H9 (cell line): ENCODE measurements around the gene CEP112. TPM values are rescaled to one million over a fixed set of nuclear protein-coding genes. Genes with fewer than 3 reads are reported as not detected.

ENCODE experiments used
- DNase-seq: peaks from one replicate; pipeline ENCODE4 v3.0.0-alpha.2; 2017
- H2AFZ ChIP-seq: one replicate; pipeline ENCODE4 v1.6.1; 2013; ENCODE audit warnings: mild to moderate bottlenecking, low read length, control low read depth, moderate library complexity
- H2AK5ac ChIP-seq: 2 replicates; pipeline ENCODE4 v1.6.1; 2013; ENCODE audit warnings: low read length, control low read depth, mixed read lengths; ENCODE audit not compliant: insufficient read length
- H2BK120ac ChIP-seq: one replicate; pipeline ENCODE4 v1.6.1; 2013; ENCODE audit warnings: low read depth, mild to moderate bottlenecking, low read length, control low read depth, inconsistent platforms; ENCODE audit not compliant: poor library complexity, severe bottlenecking
- H2BK12ac ChIP-seq: 2 replicates; pipeline ENCODE4 v1.6.1; 2013; ENCODE audit warnings: low read length, control low read depth, mixed read lengths, low read depth; ENCODE audit not compliant: insufficient read length
- H2BK15ac ChIP-seq: 2 replicates; pipeline ENCODE4 v1.6.1; 2013; ENCODE audit warnings: low read depth, low read length, control low read depth
- H2BK20ac ChIP-seq: one replicate; pipeline ENCODE4 v1.6.1; 2013; ENCODE audit warnings: low read depth, mild to moderate bottlenecking, low read length, control low read depth, inconsistent platforms; ENCODE audit not compliant: poor library complexity, severe bottlenecking
- H2BK5ac ChIP-seq: 2 replicates; pipeline ENCODE4 v1.6.1; 2013; ENCODE audit warnings: low read length, control low read depth, mixed read lengths; ENCODE audit not compliant: insufficient read length
- H3K14ac ChIP-seq: 2 replicates; pipeline ENCODE4 v1.6.1; 2013; ENCODE audit warnings: low read length, control low read depth; ENCODE audit not compliant: insufficient read depth
- H3K18ac ChIP-seq: 2 replicates; pipeline ENCODE4 v1.6.1; 2013; ENCODE audit warnings: low read depth, mild to moderate bottlenecking, mixed read lengths, low read length, control low read depth; ENCODE audit not compliant: insufficient read length
- H3K23ac ChIP-seq: 2 replicates; pipeline ENCODE4 v1.6.1; 2013; ENCODE audit warnings: low read length, control low read depth, mixed read lengths, low read depth; ENCODE audit not compliant: insufficient read length
- H3K23me2 ChIP-seq: 2 replicates; pipeline ENCODE4 v1.6.1; 2013; ENCODE audit warnings: low read depth, mild to moderate bottlenecking, mixed read lengths, low read length, control low read depth; ENCODE audit not compliant: insufficient read length, poor library complexity, severe bottlenecking
- H3K27ac ChIP-seq: 2 replicates; pipeline ENCODE4 v1.5.1; 2013; ENCODE audit warnings: low read length, control low read depth, mixed read lengths, low read depth; ENCODE audit not compliant: insufficient read length
- H3K27me3 ChIP-seq: 2 replicates; pipeline ENCODE4 v1.6.1; 2013; ENCODE audit warnings: low read length, control low read depth, inconsistent platforms; ENCODE audit not compliant: insufficient read depth
- H3K4ac ChIP-seq: 2 replicates; pipeline ENCODE4 v1.6.1; 2013; ENCODE audit warnings: low read depth, mild to moderate bottlenecking, control low read depth, inconsistent platforms, low read length, moderate library complexity
- H3K4me1 ChIP-seq: 2 replicates; pipeline ENCODE4 v1.6.1; 2013; ENCODE audit warnings: low read length, control low read depth, inconsistent platforms; ENCODE audit not compliant: insufficient read depth
- H3K4me2 ChIP-seq: 2 replicates; pipeline ENCODE4 v1.6.1; 2013; ENCODE audit warnings: low read length, control low read depth, mixed read lengths; ENCODE audit not compliant: insufficient read length, insufficient read depth
- H3K56ac ChIP-seq: 2 replicates; pipeline ENCODE4 v1.6.1; 2013; ENCODE audit warnings: low read depth, mild to moderate bottlenecking, mixed read lengths, low read length, control low read depth; ENCODE audit not compliant: insufficient read length
- H3K79me1 ChIP-seq: 2 replicates; pipeline ENCODE4 v1.6.1; 2013; ENCODE audit warnings: low read depth, mild to moderate bottlenecking, moderate library complexity, low read length, control low read depth, inconsistent platforms; ENCODE audit not compliant: insufficient read depth, poor library complexity, severe bottlenecking
- H3K79me2 ChIP-seq: 2 replicates; pipeline ENCODE4 v1.6.1; 2013; ENCODE audit warnings: low read length, control low read depth, inconsistent platforms; ENCODE audit not compliant: insufficient read depth
- H3K9ac ChIP-seq: 2 replicates; pipeline ENCODE4 v1.6.1; 2013; ENCODE audit warnings: low read length, control low read depth, mixed read lengths; ENCODE audit not compliant: insufficient read length; ENCODE audit errors: extremely low read depth
- H3K9me3 ChIP-seq: one replicate; pipeline ENCODE4 v1.6.1; 2013; ENCODE audit warnings: low read depth, low read length, inconsistent platforms; ENCODE audit not compliant: control insufficient read depth
- H3T11ph ChIP-seq: one replicate; pipeline ENCODE4 v1.6.1; 2013; ENCODE audit warnings: mild to moderate bottlenecking, low read length, control low read depth, inconsistent platforms
- H4K20me1 ChIP-seq: one replicate; pipeline ENCODE4 v1.6.1; 2013; ENCODE audit not compliant: control insufficient read depth, insufficient read length, insufficient read depth
- H4K5ac ChIP-seq: 2 replicates; pipeline ENCODE4 v1.6.1; 2013; ENCODE audit warnings: low read depth, mild to moderate bottlenecking, mixed read lengths, low read length, control low read depth; ENCODE audit not compliant: insufficient read length
- H4K8ac ChIP-seq: replicated peaks from 2 replicates; pipeline ENCODE4 v1.6.1; 2013; ENCODE audit warnings: low read length, control low read depth, mixed read lengths, low read depth; ENCODE audit not compliant: insufficient read length
- H4K91ac ChIP-seq: 2 replicates; pipeline ENCODE4 v1.6.1; 2013; ENCODE audit warnings: low read depth, mild to moderate bottlenecking, moderate library complexity, mixed read lengths, low read length, control low read depth; ENCODE audit not compliant: insufficient read length
- H3K27ac Mint-ChIP-seq, 3 experiments: 2 replicates in 2 of 3; 3 replicates in 1 of 3; pipeline ENCODE4 v1.8.0; 2020 to 2021; ENCODE audit warnings: mixed read lengths in 3 of 3, mild to moderate bottlenecking in 1 of 3, moderate library complexity in 1 of 3
- H3K27me3 Mint-ChIP-seq: 2 replicates; pipeline ENCODE4 v1.8.0; 2021; ENCODE audit warnings: low read depth, mild to moderate bottlenecking, moderate library complexity, mixed read lengths
- H3K36me3 Mint-ChIP-seq, 3 experiments: 2 replicates in 2 of 3; 3 replicates in 1 of 3; pipeline ENCODE4 v1.8.0; 2020 to 2021; ENCODE audit warnings: low read depth in 3 of 3, mixed read lengths in 3 of 3; ENCODE audit not compliant: insufficient read depth in 1 of 3
- H3K4me1 Mint-ChIP-seq, 2 experiments: 2 replicates each; pipeline ENCODE4 v1.8.0; 2020; ENCODE audit warnings: mixed read lengths in 2 of 2
- H3K4me3 Mint-ChIP-seq, 2 experiments: 2 replicates in 1 of 2; 3 replicates in 1 of 2; pipeline ENCODE4 v1.8.0; 2020 to 2021; ENCODE audit warnings: mild to moderate bottlenecking in 2 of 2, mixed read lengths in 2 of 2, moderate library complexity in 1 of 2
- H3K9me3 Mint-ChIP-seq, 2 experiments: 2 replicates in 1 of 2; 3 replicates in 1 of 2; pipeline ENCODE4 v1.8.0; 2020; ENCODE audit warnings: mild to moderate bottlenecking in 2 of 2, mixed read lengths in 2 of 2, moderate library complexity in 1 of 2
- CTCF ChIP-seq: fragments of 200-600 bp; sonication (generic); conservative IDR thresholded peaks from 3 replicates; pipeline ENCODE4 v1.8.0; 2021; ENCODE audit warnings: antibody characterized with exemption, mild to moderate bottlenecking
- WGBS: extraction: QIAGEN DNeasy Blood & Tissue Kit; methylation state at CpG from one replicate; pipeline ENCODE4 v1.1.7; 2013; ENCODE audit warnings: missing lambda C conversion rate, low lambda C conversion rate, mixed read lengths; ENCODE audit not compliant: insufficient read length; ENCODE audit errors: extremely low coverage; 5-methylcytosine and 5-hydroxymethylcytosine counted together
- total RNA-seq: library from RNA; stranded (reverse); gene quantifications from 2 replicates; pipeline ENCODE4 v1.2.1, GENCODE V29; 2021

The CEP112 gene
- total RNA-seq, 1 experiment from 2014 or later, result 5.4 TPM

- Histone ChIP-seq H3K23me2 (no peaks in the 10 kb centered on the region), H3K9ac (no peak overlapping the region), H2AK5ac (no peak overlapping the region), H2BK20ac (no peak overlapping the region), H4K20me1 (no peaks in the 10 kb centered on the region), H3K56ac (no peak overlapping the region), H3K18ac (no peak overlapping the region), H2BK12ac (no peak overlapping the region), H4K5ac (no peak overlapping the region), H3T11ph (no peak overlapping the region), H2BK5ac (no peak overlapping the region), H3K4me1 (no peaks in the 10 kb centered on the region), H2AFZ (no peak overlapping the region), H3K27ac (no peak overlapping the region), H3K79me2 (no peaks in the 10 kb centered on the region), H3K14ac (no peak overlapping the region), H3K9me3 (no peaks in the 10 kb centered on the region), H4K8ac (no peak overlapping the region), H3K27me3 (no peaks in the 10 kb centered on the region), H3K23ac (no peak overlapping the region), H3K79me1 (no peaks in the 10 kb centered on the region), H3K4me2 (no peak overlapping the region), H3K4ac (no peak overlapping the region), H2BK120ac (no peak overlapping the region), H2BK15ac (no peak overlapping the region), H4K91ac (no peak overlapping the region)
- no peaks in the 10 kb centered on the region; the same call in 1 of the 2 replicates for H3K27me3 Mint-ChIP-seq
- peaks cover 5 to 9% of the 10 kb centered on the region in 2 experiments; a peak in 3 of 4 replicates for H3K4me1 Mint-ChIP-seq
- no peak for DNase-seq
- H3K36me3 Mint-ChIP-seq, result no peaks in the 10 kb centered on the region; a peak in 2 of 7 replicates
- peaks cover 0 to 2% of the 10 kb centered on the region in 2 experiments; a peak in 1 of 5 replicates for H3K9me3 Mint-ChIP-seq
- no CpG with 5 or more reads among the region's 2 CpGs for WGBS
- TF ChIP-seq CTCF, result no peak
- H3K27ac Mint-ChIP-seq, result no peak overlapping the region
- H3K4me3 Mint-ChIP-seq, result no peak overlapping the region
These were observed 582.6 kb downstream of the CEP112 start for GRCh38 chr17:65609286-65609685.
